Activated T-cell treated with anti-CD3 and anti-CD28 coated beads, Interleukin-2, amount 50 U/mL, for 1 hour (primary cell): Measurements from ENCODE around the gene RBM38.

ENCODE experiments used
- DNase-seq: peaks from one replicate; pipeline ENCODE4 v3.0.0-alpha.2; 2020

Gene RBM38

GRCh38 chr20:57375652-57376230, 15.5 kb upstream of the RBM38 start:
- DNase-seq, result no peak

- DNase-seq, result no peak
Measured at GRCh38 chr20:57377350-57377749, 13.8 kb upstream of the RBM38 start.

- no peak for DNase-seq
Measured at GRCh38 chr20:57378107-57378506, 13.1 kb upstream of the RBM38 start.

GRCh38 chr20:57378646-57379262, 12.4 kb upstream of the RBM38 start:
- DNase-seq, result no peak

- no peak for DNase-seq
Measured at GRCh38 chr20:57379263-57379647, 11.9 kb upstream of the RBM38 start.

GRCh38 chr20:57380081-57380750, 11.0 kb upstream of the RBM38 start:
- no peak for DNase-seq

GRCh38 chr20:57381596-57382503, 9.3 kb upstream of the RBM38 start:
- DNase-seq, result peak; percentile 90

- DNase-seq, result no peak
Measured at GRCh38 chr20:57382516-57382915, 8.7 kb upstream of the RBM38 start.

GRCh38 chr20:57383447-57384347, 7.5 kb upstream of the RBM38 start:
- no peak for DNase-seq

GRCh38 chr20:57384486-57384885, 6.7 kb upstream of the RBM38 start:
- no peak for DNase-seq

- no peak for DNase-seq
Measured at GRCh38 chr20:57384953-57385761, 6.0 kb upstream of the RBM38 start.

GRCh38 chr20:57385940-57386339, 5.3 kb upstream of the RBM38 start:
- DNase-seq, result no peak

- DNase-seq, result no peak
Measured at GRCh38 chr20:57386762-57387161, 4.4 kb upstream of the RBM38 start.

- no peak for DNase-seq
Measured at GRCh38 chr20:57387463-57387862, 3.7 kb upstream of the RBM38 start.

GRCh38 chr20:57387945-57388371, 3.2 kb upstream of the RBM38 start:
- no peak for DNase-seq

GRCh38 chr20:57388953-57389694, 2.1 kb upstream of the RBM38 start:
- DNase-seq, result peak; percentile 73

GRCh38 chr20:57389695-57390603, 1.2 kb upstream of the RBM38 start:
- DNase-seq, result peak; percentile 60

GRCh38 chr20:57391439-57392301, 474 bp downstream of the RBM38 start:
- peak; percentile 53 for DNase-seq
